HEK293T (cell line): ENCODE data around the gene OTUB2.

ENCODE experiments used
- CTCF ChIA-PET: fragments of 350-600 bp; formaldehyde crosslinking; extraction: SDS; loops from one replicate; lab custom pipeline; 2021; ENCODE audit warnings: antibody characterized with exemption, inconsistent platforms; lab: Yijun Ruan, JAX
- POLR2A ChIA-PET: fragments of 350-600 bp; formaldehyde crosslinking; extraction: SDS; loops from one replicate; lab custom pipeline; 2020; ENCODE audit warnings: antibody characterized with exemption, inconsistent platforms; lab: Yijun Ruan, JAX
- DNase-seq: peaks from one replicate; pipeline ENCODE4 v3.0.0; 2012; ENCODE audit warnings: mixed read lengths; ENCODE audit errors: extremely low spot score
- ARNT ChIP-seq: fragments of 450-650 bp; IDR thresholded peaks from 2 replicates; pipeline ENCODE4 v1.6.1; 2017; ENCODE audit warnings: mild to moderate bottlenecking
- BHLHE40 ChIP-seq: fragments of 450-650 bp; IDR thresholded peaks from 2 replicates; pipeline ENCODE4 v1.6.1; 2016; ENCODE audit warnings: mild to moderate bottlenecking, moderate library complexity, borderline replicate concordance
- CTBP1 ChIP-seq: fragments of 450-650 bp; IDR thresholded peaks from 2 replicates; pipeline ENCODE4 v1.6.1; 2016; ENCODE audit warnings: borderline replicate concordance
- ELF4 ChIP-seq: fragments of 450-650 bp; IDR thresholded peaks from 2 replicates; pipeline ENCODE4 v1.6.1; 2017; ENCODE audit warnings: antibody characterized with exemption
- FOXA1 ChIP-seq: fragments of 450-650 bp; IDR thresholded peaks from 2 replicates; pipeline ENCODE4 v1.6.1; 2016; ENCODE audit warnings: mild to moderate bottlenecking
- FOXK2 ChIP-seq: fragments of 450-650 bp; IDR thresholded peaks from 2 replicates; pipeline ENCODE4 v1.6.1; 2016; ENCODE audit warnings: mild to moderate bottlenecking
- FOXM1 ChIP-seq: fragments of 450-650 bp; IDR thresholded peaks from 2 replicates; pipeline ENCODE4 v1.6.1; 2017; ENCODE audit warnings: mild to moderate bottlenecking, borderline replicate concordance
- HDGF ChIP-seq: fragments of 450-650 bp; IDR thresholded peaks from 2 replicates; pipeline ENCODE4 v1.6.1; 2017; ENCODE audit warnings: antibody characterized with exemption, borderline replicate concordance
- L3MBTL2 ChIP-seq: fragments of 450-650 bp; conservative IDR thresholded peaks from 2 replicates; pipeline ENCODE4 v1.6.1; 2016; ENCODE audit warnings: mild to moderate bottlenecking
- LEF1 ChIP-seq: fragments of 450-650 bp; IDR thresholded peaks from 2 replicates; pipeline ENCODE4 v1.6.1; 2017; ENCODE audit warnings: mild to moderate bottlenecking, borderline replicate concordance
- NFRKB ChIP-seq: fragments of 450-650 bp; IDR thresholded peaks from 2 replicates; pipeline ENCODE4 v1.6.1; 2016; ENCODE audit warnings: mild to moderate bottlenecking, moderate library complexity
- PKNOX1 ChIP-seq: fragments of 450-650 bp; IDR thresholded peaks from 2 replicates; pipeline ENCODE4 v1.6.1; 2016
- SP1 ChIP-seq: fragments of 450-650 bp; IDR thresholded peaks from 2 replicates; pipeline ENCODE4 v1.6.1; 2017
- SUZ12 ChIP-seq: fragments of 450-650 bp; IDR thresholded peaks from 2 replicates; pipeline ENCODE4 v1.6.1; 2016; ENCODE audit warnings: mild to moderate bottlenecking
- TARDBP ChIP-seq: fragments of 450-650 bp; IDR thresholded peaks from 2 replicates; pipeline ENCODE4 v1.6.1; 2016
- ZNF384 ChIP-seq: fragments of 450-650 bp; IDR thresholded peaks from 2 replicates; pipeline ENCODE4 v1.6.1; 2016

The OTUB2 gene

GRCh38 chr14:93998871-93999403, 27.2 kb upstream of the OTUB2 start:
- ChIA-PET CTCF (interaction anchor here (2.2 kb wide), 1 partner anchor 59 kb away, joined by 17 read pairs; no protein-coding TSS in a partner anchor), POLR2A (no interaction called here)
- DNase-seq, result no peak
- no peak for TF ChIP-seq L3MBTL2
- TF ChIP-seq SUZ12, result no peak
- no peak for TF ChIP-seq BHLHE40
- TF ChIP-seq ARNT, result no peak
- TF ChIP-seq HDGF, result no peak
- no peak for TF ChIP-seq PKNOX1
- no peak for TF ChIP-seq CTBP1
- no peak for TF ChIP-seq NFRKB
- TF ChIP-seq TARDBP, result no peak
- TF ChIP-seq LEF1, result no peak
- TF ChIP-seq FOXM1, result no peak
- TF ChIP-seq FOXA1, result no peak
- no peak for TF ChIP-seq ELF4
- TF ChIP-seq SP1, result no peak

DNA sequence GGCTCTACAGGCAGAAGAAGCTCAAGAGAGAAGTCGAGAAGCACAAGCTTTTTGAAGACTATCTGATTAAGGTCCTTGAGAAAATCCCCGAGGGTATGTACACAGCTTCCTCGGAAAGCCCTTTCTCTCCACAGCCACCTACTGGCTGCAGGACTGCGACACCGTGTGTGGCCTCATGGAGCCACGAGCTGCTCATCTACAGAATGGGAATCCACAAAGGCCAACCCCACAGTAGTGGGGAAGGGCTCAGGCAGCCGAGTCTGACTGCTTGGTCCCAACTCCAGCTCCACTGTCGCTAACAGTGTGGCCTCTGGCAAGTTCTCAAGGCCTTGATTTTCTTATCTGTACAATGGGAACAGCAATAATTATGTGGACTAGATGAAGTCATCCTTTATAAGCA, 26.6 kb upstream of the OTUB2 start:
- TF ChIP-seq HDGF (no peak), BHLHE40 (no peak), SUZ12 (no peak), LEF1 (no peak), ELF4 (no peak)
- DNase-seq, result no peak
- ChIA-PET POLR2A (no interaction called here), CTCF (interaction anchor here (2.2 kb wide), 1 partner anchor 59 kb away, joined by 17 read pairs; no protein-coding TSS in a partner anchor)

DNA sequence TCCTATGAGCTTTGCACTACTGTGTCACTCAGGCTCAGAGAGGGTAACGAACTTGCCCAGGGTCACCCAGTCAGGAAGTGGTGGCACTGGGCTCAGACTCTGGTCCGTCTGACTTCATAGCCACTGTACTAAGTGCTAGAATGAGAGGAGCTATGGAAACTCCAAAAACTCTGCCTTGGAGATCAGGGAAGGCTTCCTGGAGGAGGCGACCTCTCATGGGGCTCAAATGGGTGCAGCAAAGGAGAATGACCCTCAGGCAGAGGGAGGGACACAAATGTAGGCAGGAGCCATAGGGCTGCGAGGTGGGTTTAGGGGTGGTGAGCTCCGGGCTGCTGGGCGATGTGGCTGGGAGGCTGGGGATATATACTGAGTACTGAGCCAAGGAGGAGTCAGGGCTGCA, 25.9 kb upstream of the OTUB2 start:
- POLR2A ChIA-PET, result no interaction called here
- CTCF ChIA-PET, result interaction anchor here (1.2 to 2.2 kb wide), 3 partner anchors 8 to 60 kb away, joined by 5 to 17 read pairs (median 5); no protein-coding TSS in a partner anchor
- no peak for DNase-seq
- TF ChIP-seq ELF4 (no peak), CTBP1 (no peak)

GRCh38 chr14:94001016-94001415, 25.1 kb upstream of the OTUB2 start:
- ChIA-PET CTCF (interaction anchor here (1.0 to 1.4 kb wide), 4 partner anchors 9 to 61 kb away, joined by 4 to 8 read pairs (median 5); no protein-coding TSS in a partner anchor), POLR2A (no interaction called here)
- TF ChIP-seq FOXA1 (no peak), ELF4 (no peak), ZNF384 (no peak)
- DNase-seq, result no peak

GRCh38 chr14:94001501-94002396, 24.4 kb upstream of the OTUB2 start:
- no peak for TF ChIP-seq ARNT
- ChIA-PET POLR2A (no interaction called here), CTCF (interaction anchor here (0.7 to 1.4 kb wide), 6 partner anchors 9 to 62 kb away, joined by 3 to 8 read pairs (median 5); no protein-coding TSS in a partner anchor)
- peak; percentile 82 for DNase-seq

GRCh38 chr14:94003397-94003796, 22.7 kb upstream of the OTUB2 start:
- CTCF ChIA-PET, result interaction anchor here (0.9 to 2.3 kb wide), 4 partner anchors 11 to 67 kb away, joined by 3 to 12 read pairs (median 6); no protein-coding TSS in a partner anchor

More at GRCh38 chr14:94003397-94003796, 22.7 kb upstream of the OTUB2 start:
- no peak for DNase-seq
- POLR2A ChIA-PET, result no interaction called here
- TF ChIP-seq CTBP1, result no peak
- TF ChIP-seq NFRKB, result no peak
- TF ChIP-seq L3MBTL2, result no peak
- TF ChIP-seq FOXA1, result no peak
- no peak for TF ChIP-seq SUZ12
- no peak for TF ChIP-seq ELF4
- TF ChIP-seq ZNF384, result no peak
- no peak for TF ChIP-seq ARNT
- no peak for TF ChIP-seq TARDBP
- no peak for TF ChIP-seq FOXK2
- TF ChIP-seq SP1, result no peak
- TF ChIP-seq FOXM1, result no peak
- TF ChIP-seq LEF1, result no peak
- TF ChIP-seq HDGF, result no peak
- no peak for TF ChIP-seq BHLHE40
- TF ChIP-seq PKNOX1, result no peak
